ENCODE results near the gene PHOX2A.
"Not testable (repeated sequence)": the region's sequence is repeated elsewhere in the genome, so short reads cannot be mapped to it uniquely, and the experiment has no call there.

PHOX2A gene

DNA sequence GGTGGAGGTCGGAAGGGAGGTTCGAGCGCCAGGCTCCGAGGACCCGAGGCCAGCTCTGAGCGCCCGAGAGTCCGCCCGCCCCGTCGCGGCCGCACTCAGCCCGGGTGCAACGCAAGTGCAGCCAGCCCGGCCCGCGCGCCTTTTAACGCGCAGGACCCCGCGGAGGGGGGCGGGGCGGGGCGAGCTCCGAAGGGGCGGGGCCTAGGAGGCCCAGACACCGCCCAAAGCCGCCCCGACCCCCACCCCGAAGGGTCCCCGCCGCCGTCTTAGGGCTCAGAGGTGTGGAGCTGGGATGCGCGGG is at the start of gene PHOX2A:
TSS of gene PHOX2A (minus strand) at position 117 of the 301 bp plus-strand sequence. CDS start 172 bp downstream, outside the sequence.
- Histone ChIP-seq H3K27me3 (ENCODE audit: control insufficient read depth in 1 of 2, insufficient read depth in 2 of 2, low read length in 2 of 2) (peaks cover 40 to 61% of the 10 kb centered on the region in 2 donors), H3K27ac (ENCODE audit: low read depth, low read length) (no peak within 1 kb of the TSS), H3K36me3 (ENCODE audit: insufficient read depth, low read length) (no peaks in the 10 kb centered on the region), H3K9me3 (ENCODE audit: low read length) (no peaks in the 10 kb centered on the region), H3K4me1 (ENCODE audit: insufficient read depth, low read length) (peaks cover 15% of the 10 kb centered on the region), H3K4me3 (ENCODE audit: low read depth in 1 of 2, low read length in 2 of 2) (no peak within 1 kb of the TSS), H3K9ac (ENCODE audit: low read length) (no peak within 1 kb of the TSS)

DNA sequence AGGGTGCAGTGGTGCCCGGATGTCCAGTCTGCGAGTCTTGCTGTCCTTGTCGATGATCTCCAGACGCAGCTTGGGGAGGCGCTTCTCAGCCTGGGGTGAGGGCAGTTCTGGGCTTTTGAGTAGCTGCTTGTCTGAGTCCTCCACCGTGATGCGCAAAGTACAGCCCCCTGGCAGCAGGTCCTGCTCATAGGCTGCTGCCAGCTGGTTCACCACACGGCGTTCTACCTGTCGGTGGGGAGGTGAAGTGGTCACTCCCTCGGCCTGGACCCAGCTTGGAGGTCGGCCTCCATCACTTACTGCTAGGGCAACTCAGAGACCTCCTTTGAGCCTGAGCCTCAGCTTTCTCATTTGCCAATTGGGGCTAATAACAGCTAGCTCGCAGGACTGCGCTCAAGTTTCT is 49.4 kb upstream of the PHOX2A start:
- Histone ChIP-seq H3K36me3 (ENCODE audit: insufficient read depth, low read length) (peaks cover 24% of the 10 kb centered on the region), H3K4me1 (ENCODE audit: insufficient read depth, low read length) (no peaks in the 10 kb centered on the region), H3K9ac (ENCODE audit: low read length) (no peak overlapping the region), H3K27me3 (ENCODE audit: control insufficient read depth in 1 of 2, insufficient read depth in 2 of 2, low read length in 2 of 2) (no peaks in the 10 kb centered on the region), H3K9me3 (ENCODE audit: low read length) (no peaks in the 10 kb centered on the region), H3K4me3 (ENCODE audit: low read depth in 1 of 2, low read length in 2 of 2) (no peak overlapping the region), H3K27ac (ENCODE audit: low read depth, low read length) (no peak overlapping the region)

DNA sequence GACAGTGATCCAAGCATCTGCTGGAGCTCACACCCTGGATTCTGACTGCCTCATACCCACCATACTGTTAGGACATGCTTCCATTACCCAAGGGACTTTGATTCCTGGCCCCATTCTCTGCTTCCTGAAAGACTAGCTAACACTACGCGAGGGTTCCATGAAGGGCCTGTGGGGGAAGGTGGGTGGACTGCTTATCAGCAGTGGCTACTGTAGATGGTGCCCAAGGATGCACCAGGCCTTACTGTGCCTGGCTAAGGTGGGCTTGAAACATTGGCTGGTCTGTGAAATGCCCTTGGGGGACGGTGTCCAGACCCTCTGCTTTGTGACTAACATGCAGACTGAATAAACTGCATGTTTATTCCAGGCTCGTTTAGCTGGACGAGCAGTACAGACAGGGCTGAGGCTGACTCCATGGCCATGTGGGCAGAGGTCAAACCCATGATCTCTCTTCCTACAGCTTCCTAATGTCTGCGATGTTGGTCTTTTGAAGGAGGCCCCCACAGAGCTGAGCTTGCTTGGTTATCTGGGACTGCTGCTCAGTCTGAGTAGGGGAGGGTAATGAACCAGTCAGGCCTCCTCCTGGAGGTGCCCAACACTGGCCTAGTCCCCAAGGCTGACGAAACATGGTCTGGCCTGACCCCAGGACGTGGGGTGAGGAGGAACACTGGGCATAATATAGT is 48.3 kb upstream of the PHOX2A start:
- H3K36me3 ChIP-seq (ENCODE audit: insufficient read depth, low read length): peaks cover 24% of the 10 kb centered on the region
- no peak overlapping the region for H3K4me3 ChIP-seq (ENCODE audit: low read depth in 1 of 2, low read length in 2 of 2)
- H3K27me3 ChIP-seq (ENCODE audit: control insufficient read depth in 1 of 2, insufficient read depth in 2 of 2, low read length in 2 of 2): no peaks in the 10 kb centered on the region
- H3K4me1 ChIP-seq (ENCODE audit: insufficient read depth, low read length): no peaks in the 10 kb centered on the region
- no peaks in the 10 kb centered on the region for H3K9me3 ChIP-seq (ENCODE audit: low read length)
- H3K9ac ChIP-seq (ENCODE audit: low read length): no peak overlapping the region
- H3K27ac ChIP-seq (ENCODE audit: low read depth, low read length): no peak overlapping the region

DNA sequence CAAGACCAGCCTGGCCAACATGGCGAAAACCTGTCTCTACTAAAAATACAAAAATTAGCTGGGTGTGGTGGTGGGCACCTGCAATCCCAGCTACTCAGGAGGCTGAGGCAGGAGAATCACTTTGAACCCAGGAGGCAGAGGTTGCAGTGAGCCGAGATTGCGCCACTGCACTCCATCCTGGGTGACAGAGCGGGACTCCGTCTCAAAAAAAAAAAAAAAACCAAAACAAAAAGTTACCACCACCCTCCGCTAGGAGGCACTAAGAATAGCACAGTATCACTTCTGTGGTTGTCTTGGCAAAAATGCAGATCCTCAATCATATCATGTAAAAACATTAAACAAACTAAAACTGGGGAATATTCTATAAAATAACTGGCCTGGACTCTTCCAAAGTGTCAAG is 46.8 kb upstream of the PHOX2A start:
- not testable (repeated sequence) for H3K27me3 ChIP-seq (ENCODE audit: control insufficient read depth in 1 of 2, insufficient read depth in 2 of 2, low read length in 2 of 2); H3K27ac ChIP-seq (ENCODE audit: low read depth, low read length); H3K4me3 ChIP-seq (ENCODE audit: low read depth in 1 of 2, low read length in 2 of 2); H3K4me1 ChIP-seq (ENCODE audit: insufficient read depth, low read length); H3K9ac ChIP-seq (ENCODE audit: low read length); H3K9me3 ChIP-seq (ENCODE audit: low read length)
- H3K36me3 ChIP-seq (ENCODE audit: insufficient read depth, low read length): peaks cover 12% of the 10 kb centered on the region

DNA sequence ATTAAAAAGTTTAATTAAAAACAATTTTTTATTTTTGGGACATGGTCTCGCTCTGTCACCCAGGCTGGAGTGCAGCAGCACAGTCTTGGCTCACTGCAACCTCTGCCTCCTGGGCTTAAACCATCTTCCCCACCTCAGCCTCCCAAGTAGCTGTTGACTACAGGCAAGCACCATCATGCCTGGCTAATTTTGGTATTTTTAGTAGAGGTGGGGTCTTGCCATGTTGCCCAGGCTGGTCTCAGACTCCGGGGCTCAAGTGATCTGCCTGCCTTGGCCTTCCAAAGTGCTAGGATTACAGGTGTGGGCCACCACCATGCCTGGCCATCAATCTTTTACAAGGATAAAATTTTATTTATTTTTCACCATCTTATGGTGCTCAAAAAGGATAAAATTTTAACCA is 43.3 kb upstream of the PHOX2A start:
- Histone ChIP-seq H3K4me1 (ENCODE audit: insufficient read depth, low read length) (no peaks in the 10 kb centered on the region), H3K27me3 (ENCODE audit: control insufficient read depth in 1 of 2, insufficient read depth in 2 of 2, low read length in 2 of 2) (peaks cover 0 to 8% of the 10 kb centered on the region in 2 donors), H3K27ac (ENCODE audit: low read depth, low read length) (no peak overlapping the region), H3K9ac (ENCODE audit: low read length) (no peak overlapping the region), H3K9me3 (ENCODE audit: low read length) (no peaks in the 10 kb centered on the region), H3K4me3 (ENCODE audit: low read depth in 1 of 2, low read length in 2 of 2) (no peak overlapping the region), H3K36me3 (ENCODE audit: insufficient read depth, low read length) (no peaks in the 10 kb centered on the region)

DNA sequence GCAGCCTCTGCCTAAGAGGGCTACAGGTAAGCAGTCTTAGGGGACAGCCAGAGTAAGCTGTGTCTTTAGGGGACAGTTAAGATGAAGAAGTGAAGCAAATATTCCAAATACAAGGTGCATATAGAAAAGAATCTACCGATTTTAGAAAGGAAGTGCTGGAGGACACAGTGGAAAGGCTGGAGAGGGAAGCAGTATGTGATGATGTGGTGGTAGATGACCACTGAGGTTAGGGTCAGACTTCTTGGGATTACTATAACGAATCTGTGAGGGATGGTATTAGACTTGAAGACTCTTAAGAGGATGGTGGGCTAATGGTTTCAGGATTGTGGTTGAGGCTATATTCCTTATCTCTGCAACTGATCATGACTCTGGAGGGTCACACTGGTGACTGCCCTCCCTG is 40.0 kb upstream of the PHOX2A start:
- Histone ChIP-seq H3K9me3 (ENCODE audit: low read length) (no peaks in the 10 kb centered on the region), H3K27ac (ENCODE audit: low read depth, low read length) (no peak overlapping the region), H3K4me3 (ENCODE audit: low read depth in 1 of 2, low read length in 2 of 2) (no peak overlapping the region), H3K36me3 (ENCODE audit: insufficient read depth, low read length) (no peaks in the 10 kb centered on the region), H3K4me1 (ENCODE audit: insufficient read depth, low read length) (no peaks in the 10 kb centered on the region), H3K27me3 (ENCODE audit: control insufficient read depth in 1 of 2, insufficient read depth in 2 of 2, low read length in 2 of 2) (peaks cover 0 to 8% of the 10 kb centered on the region in 2 donors), H3K9ac (ENCODE audit: low read length) (no peak overlapping the region)

DNA sequence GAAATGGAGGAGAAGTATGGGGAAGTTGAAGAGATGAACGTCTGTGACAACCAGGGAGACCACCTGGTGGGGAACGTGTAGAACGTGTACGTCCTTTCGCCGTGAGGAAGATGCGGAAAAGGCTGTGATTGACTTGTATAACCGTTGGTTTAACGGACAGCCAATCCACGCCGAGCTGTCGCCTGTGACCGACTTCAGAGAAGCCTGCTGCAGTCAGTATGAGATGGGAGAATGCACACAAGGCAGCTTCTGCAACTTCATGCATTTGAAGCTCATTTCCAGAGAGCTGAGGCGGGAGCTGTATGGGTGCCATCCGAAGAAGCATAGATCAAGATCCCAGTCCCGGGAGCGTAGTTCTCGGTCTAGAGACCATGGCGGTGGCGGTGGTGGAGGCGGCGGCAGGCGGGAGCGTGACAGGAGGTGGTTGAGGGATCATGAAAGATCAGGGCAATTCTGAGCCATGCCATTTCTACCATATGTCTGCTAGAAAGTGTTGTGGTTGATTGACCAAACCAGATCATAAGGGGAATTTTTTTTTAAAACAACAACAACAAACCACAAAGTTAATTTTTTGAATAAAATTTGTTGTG is 36.8 kb upstream of the PHOX2A start:
- no peaks in the 10 kb centered on the region for H3K4me1 ChIP-seq (ENCODE audit: insufficient read depth, low read length)
- no peak overlapping the region for H3K4me3 ChIP-seq (ENCODE audit: low read depth in 1 of 2, low read length in 2 of 2)
- H3K27ac ChIP-seq (ENCODE audit: low read depth, low read length): no peak overlapping the region
- peaks cover 0 to 8% of the 10 kb centered on the region in 2 donors for H3K27me3 ChIP-seq (ENCODE audit: control insufficient read depth in 1 of 2, insufficient read depth in 2 of 2, low read length in 2 of 2)
- no peaks in the 10 kb centered on the region for H3K36me3 ChIP-seq (ENCODE audit: insufficient read depth, low read length)
- no peaks in the 10 kb centered on the region for H3K9me3 ChIP-seq (ENCODE audit: low read length)
- no peak overlapping the region for H3K9ac ChIP-seq (ENCODE audit: low read length)

DNA sequence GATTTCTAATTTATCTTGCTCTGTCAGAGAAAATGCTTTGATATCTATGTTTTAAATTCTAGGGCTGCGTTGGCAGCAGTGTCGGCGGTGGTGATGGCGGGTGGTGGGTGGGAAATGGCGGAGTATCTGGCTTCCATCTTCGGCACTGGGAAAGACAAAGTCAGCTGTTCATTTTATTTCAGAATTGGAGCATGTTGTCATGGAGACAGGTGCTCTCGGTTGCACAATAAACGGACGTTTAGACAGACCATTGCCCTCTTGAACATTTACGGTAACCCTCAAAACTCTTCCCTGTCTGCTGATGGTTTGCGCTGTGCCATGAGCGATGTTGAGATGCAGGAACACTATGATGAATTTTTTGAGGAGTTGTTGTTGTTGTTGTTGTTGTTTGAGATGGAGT is 36.1 kb upstream of the PHOX2A start:
- H3K27me3 ChIP-seq (ENCODE audit: control insufficient read depth in 1 of 2, insufficient read depth in 2 of 2, low read length in 2 of 2): peaks cover 0 to 8% of the 10 kb centered on the region in 2 donors
- H3K9ac ChIP-seq (ENCODE audit: low read length): no peak overlapping the region
- no peak overlapping the region for H3K27ac ChIP-seq (ENCODE audit: low read depth, low read length)
- H3K36me3 ChIP-seq (ENCODE audit: insufficient read depth, low read length): no peaks in the 10 kb centered on the region
- H3K4me3 ChIP-seq (ENCODE audit: low read depth in 1 of 2, low read length in 2 of 2): no peak overlapping the region
- no peaks in the 10 kb centered on the region for H3K4me1 ChIP-seq (ENCODE audit: insufficient read depth, low read length)
- H3K9me3 ChIP-seq (ENCODE audit: low read length): no peaks in the 10 kb centered on the region

DNA sequence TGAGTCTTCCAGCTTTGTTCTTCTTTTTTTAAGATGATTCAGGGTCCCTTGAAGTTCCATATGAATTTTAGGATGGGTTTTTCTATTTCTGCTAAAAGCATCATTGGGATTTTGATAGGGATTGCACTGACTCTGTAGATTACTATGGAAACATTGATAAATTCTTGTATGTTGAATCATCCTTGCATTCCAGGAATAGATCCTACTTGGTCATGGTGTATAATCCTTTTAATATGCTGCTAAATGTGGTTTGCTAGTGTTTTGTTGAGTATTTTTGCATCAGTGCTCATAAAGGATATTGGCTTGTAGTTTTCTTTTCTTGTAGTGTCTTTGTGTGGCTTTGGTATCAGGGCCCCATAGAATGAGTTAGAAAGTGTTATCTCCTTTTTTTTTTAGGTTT is 34.9 kb upstream of the PHOX2A start:
- no peak overlapping the region for H3K27ac ChIP-seq (ENCODE audit: low read depth, low read length)
- no peaks in the 10 kb centered on the region for H3K36me3 ChIP-seq (ENCODE audit: insufficient read depth, low read length)
- no peak overlapping the region for H3K4me3 ChIP-seq (ENCODE audit: low read depth in 1 of 2, low read length in 2 of 2)
- no peak overlapping the region for H3K9ac ChIP-seq (ENCODE audit: low read length)
- no peaks in the 10 kb centered on the region for H3K9me3 ChIP-seq (ENCODE audit: low read length)
- peaks cover 0 to 5% of the 10 kb centered on the region in 2 donors for H3K27me3 ChIP-seq (ENCODE audit: control insufficient read depth in 1 of 2, insufficient read depth in 2 of 2, low read length in 2 of 2)
- H3K4me1 ChIP-seq (ENCODE audit: insufficient read depth, low read length): no peaks in the 10 kb centered on the region

DNA sequence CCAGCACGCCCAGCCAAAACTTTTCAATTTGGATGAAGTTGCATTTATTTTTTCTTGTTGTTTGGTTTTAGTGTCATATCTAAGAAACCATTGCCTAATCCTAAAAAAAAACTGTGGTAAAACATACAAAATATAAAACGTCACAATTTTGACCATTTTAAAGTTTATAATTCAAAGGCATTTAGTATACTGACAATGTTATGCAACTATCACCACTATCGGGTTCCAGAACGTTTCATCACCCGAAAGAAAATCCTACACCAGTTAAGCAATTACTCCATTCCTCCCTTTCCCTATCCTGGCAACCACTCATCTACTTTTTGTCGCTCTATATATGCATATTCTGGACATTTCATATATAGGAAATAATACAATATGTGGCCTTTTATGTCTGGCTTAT is 30.5 kb upstream of the PHOX2A start:
- Histone ChIP-seq H3K4me1 (ENCODE audit: insufficient read depth, low read length) (no peaks in the 10 kb centered on the region), H3K4me3 (ENCODE audit: low read depth in 1 of 2, low read length in 2 of 2) (no peak overlapping the region), H3K27ac (ENCODE audit: low read depth, low read length) (no peak overlapping the region), H3K36me3 (ENCODE audit: insufficient read depth, low read length) (no peaks in the 10 kb centered on the region), H3K9me3 (ENCODE audit: low read length) (no peaks in the 10 kb centered on the region), H3K9ac (ENCODE audit: low read length) (no peak overlapping the region), H3K27me3 (ENCODE audit: control insufficient read depth in 1 of 2, insufficient read depth in 2 of 2, low read length in 2 of 2) (no peaks in the 10 kb centered on the region)

DNA sequence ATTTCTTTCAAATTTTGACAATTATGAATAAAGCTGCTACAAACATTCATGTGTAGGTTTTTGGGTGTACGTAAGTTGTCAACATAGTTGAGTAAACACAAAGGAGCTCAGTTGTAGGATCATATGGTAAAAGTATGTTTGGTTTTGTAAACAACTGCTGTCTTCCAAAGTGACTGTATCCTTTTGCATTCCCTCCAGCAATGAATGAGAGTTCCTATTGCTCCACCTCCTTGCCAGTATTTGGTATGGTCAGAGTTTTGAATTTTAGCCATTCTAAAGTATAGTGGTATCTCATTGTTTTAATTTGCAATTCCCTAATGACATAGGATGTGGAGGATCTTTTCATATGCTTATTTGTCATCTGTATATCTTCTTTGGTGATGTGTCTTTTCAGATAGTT is 28.0 kb upstream of the PHOX2A start:
- Histone ChIP-seq H3K4me3 (ENCODE audit: low read depth in 1 of 2, low read length in 2 of 2) (no peak overlapping the region), H3K9ac (ENCODE audit: low read length) (no peak overlapping the region), H3K9me3 (ENCODE audit: low read length) (no peaks in the 10 kb centered on the region), H3K27ac (ENCODE audit: low read depth, low read length) (no peak overlapping the region), H3K4me1 (ENCODE audit: insufficient read depth, low read length) (no peaks in the 10 kb centered on the region), H3K36me3 (ENCODE audit: insufficient read depth, low read length) (no peaks in the 10 kb centered on the region), H3K27me3 (ENCODE audit: control insufficient read depth in 1 of 2, insufficient read depth in 2 of 2, low read length in 2 of 2) (no peaks in the 10 kb centered on the region)

DNA sequence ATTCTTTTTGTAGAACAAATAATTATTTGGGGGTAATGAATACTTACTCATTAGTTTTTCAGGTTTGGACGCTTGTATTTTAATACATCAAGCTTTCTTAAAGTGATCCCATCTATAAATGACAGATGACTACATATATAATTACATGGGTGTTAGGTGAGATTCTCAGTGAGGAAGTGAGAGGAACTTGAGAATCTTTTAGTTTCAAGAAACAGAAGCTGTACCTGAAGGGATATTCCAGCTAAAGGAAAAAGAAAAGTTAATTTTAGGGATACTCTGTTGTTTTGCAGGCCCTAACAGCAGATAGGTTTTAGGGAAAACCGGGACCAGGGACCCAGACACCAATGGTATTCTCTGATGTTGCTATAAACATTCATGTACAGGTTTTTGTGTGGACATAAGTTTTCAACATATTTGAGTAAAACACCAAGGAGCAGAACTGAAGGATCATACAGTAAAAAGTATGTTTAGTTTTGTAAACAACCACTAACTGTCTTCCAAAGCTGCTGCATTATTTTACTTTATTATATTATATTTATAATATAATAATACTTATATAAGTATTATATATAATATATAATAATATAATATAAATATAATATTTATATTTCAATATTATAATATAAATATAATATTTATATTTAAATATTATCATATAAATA is 24.1 kb upstream of the PHOX2A start:
- H3K4me1 ChIP-seq (ENCODE audit: insufficient read depth, low read length): no peaks in the 10 kb centered on the region
- no peak overlapping the region for H3K4me3 ChIP-seq (ENCODE audit: low read depth in 1 of 2, low read length in 2 of 2)
- no peaks in the 10 kb centered on the region for H3K27me3 ChIP-seq (ENCODE audit: control insufficient read depth in 1 of 2, insufficient read depth in 2 of 2, low read length in 2 of 2)

More for the DNA sequence above, 24.1 kb upstream of the PHOX2A start:
- Histone ChIP-seq H3K9me3 (ENCODE audit: low read length) (no peaks in the 10 kb centered on the region), H3K9ac (ENCODE audit: low read length) (no peak overlapping the region), H3K27ac (ENCODE audit: low read depth, low read length) (no peak overlapping the region), H3K36me3 (ENCODE audit: insufficient read depth, low read length) (no peaks in the 10 kb centered on the region)

Measured in muscle layer of colon (tissue), 2 donors.